ENCODE results near the gene MIDN.

MIDN gene

GRCh38 chr19:1262623-1263123, 14.3 kb downstream of the MIDN start:
- Histone ChIP-seq H3K4me3 (ENCODE audit: low read length, poor library complexity, severe bottlenecking) (no peak overlapping the region), H3K4me1 (ENCODE audit: insufficient read depth, low read length, poor library complexity, severe bottlenecking) (peaks cover 41% of the 10 kb centered on the region), H2AFZ (ENCODE audit: low read length) (no peak overlapping the region), H3K79me2 (ENCODE audit: insufficient read depth, low read length) (peaks cover 18% of the 10 kb centered on the region; the same call in 1 of the 2 replicates), H3K36me3 (ENCODE audit: insufficient read depth, low read length) (peaks cover 7% of the 10 kb centered on the region; the same call in 1 of the 2 replicates), H3K9ac (ENCODE audit: low read depth, low read length, poor library complexity, severe bottlenecking) (no peak overlapping the region), H3F3A (ENCODE audit: low read depth) (0 out of 2 replicates have a peak, but pooled peaks cover 8% of the 10 kb centered on the region), H4K20me1 (ENCODE audit: insufficient read depth, low read length, poor library complexity, severe bottlenecking) (peaks cover 27% of the 10 kb centered on the region), H3K27me3 (ENCODE audit: insufficient read depth, low read length, poor library complexity, severe bottlenecking) (no peaks in the 10 kb centered on the region), H3K9me2 (replicated peaks; ENCODE audit: low read depth, low read length) (no peaks in the 10 kb centered on the region), H3K4me2 (ENCODE audit: low read depth, low read length, poor library complexity, severe bottlenecking) (no peak overlapping the region), H3K9me3 (ENCODE audit: insufficient read depth, low read depth, low read length) (no peaks in the 10 kb centered on the region)
- TF ChIP-seq, protein P1, sequence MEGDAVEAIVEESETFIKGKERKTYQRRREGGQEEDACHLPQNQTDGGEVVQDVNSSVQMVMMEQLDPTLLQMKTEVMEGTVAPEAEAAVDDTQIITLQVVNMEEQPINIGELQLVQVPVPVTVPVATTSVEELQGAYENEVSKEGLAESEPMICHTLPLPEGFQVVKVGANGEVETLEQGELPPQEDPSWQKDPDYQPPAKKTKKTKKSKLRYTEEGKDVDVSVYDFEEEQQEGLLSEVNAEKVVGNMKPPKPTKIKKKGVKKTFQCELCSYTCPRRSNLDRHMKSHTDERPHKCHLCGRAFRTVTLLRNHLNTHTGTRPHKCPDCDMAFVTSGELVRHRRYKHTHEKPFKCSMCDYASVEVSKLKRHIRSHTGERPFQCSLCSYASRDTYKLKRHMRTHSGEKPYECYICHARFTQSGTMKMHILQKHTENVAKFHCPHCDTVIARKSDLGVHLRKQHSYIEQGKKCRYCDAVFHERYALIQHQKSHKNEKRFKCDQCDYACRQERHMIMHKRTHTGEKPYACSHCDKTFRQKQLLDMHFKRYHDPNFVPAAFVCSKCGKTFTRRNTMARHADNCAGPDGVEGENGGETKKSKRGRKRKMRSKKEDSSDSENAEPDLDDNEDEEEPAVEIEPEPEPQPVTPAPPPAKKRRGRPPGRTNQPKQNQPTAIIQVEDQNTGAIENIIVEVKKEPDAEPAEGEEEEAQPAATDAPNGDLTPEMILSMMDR (conservative IDR thresholded peaks at IDR 0.05; ENCODE audit: low read length): no peak
- no peak for TF ChIP-seq EZH2phosphoT487 (IDR thresholded peaks at IDR 0.05; ENCODE audit: borderline replicate concordance)

- peaks cover 41% of the 10 kb centered on the region for H3K4me1 ChIP-seq (ENCODE audit: insufficient read depth, low read length, poor library complexity, severe bottlenecking)
- peaks cover 13% of the 10 kb centered on the region; the same call in 1 of the 2 replicates for H3K79me2 ChIP-seq (ENCODE audit: insufficient read depth, low read length)
- no peaks in the 10 kb centered on the region for H3K9me2 ChIP-seq (replicated peaks; ENCODE audit: low read depth, low read length)
- no peak overlapping the region for H3K4me2 ChIP-seq (ENCODE audit: low read depth, low read length, poor library complexity, severe bottlenecking)
- H3K27me3 ChIP-seq (ENCODE audit: insufficient read depth, low read length, poor library complexity, severe bottlenecking): no peaks in the 10 kb centered on the region
- no peak for TF ChIP-seq EZH2phosphoT487 (IDR thresholded peaks at IDR 0.05; ENCODE audit: borderline replicate concordance)
- TF ChIP-seq, protein P1 (conservative IDR thresholded peaks at IDR 0.05; ENCODE audit: low read length): no peak
- no peak overlapping the region for H3K9ac ChIP-seq (ENCODE audit: low read depth, low read length, poor library complexity, severe bottlenecking)
- 0 out of 2 replicates have a peak, but pooled peaks cover 8% of the 10 kb centered on the region for H3F3A ChIP-seq (ENCODE audit: low read depth)
- no peak overlapping the region for H2AFZ ChIP-seq (ENCODE audit: low read length)
- H4K20me1 ChIP-seq (ENCODE audit: insufficient read depth, low read length, poor library complexity, severe bottlenecking): peaks cover 21% of the 10 kb centered on the region
- no peaks in the 10 kb centered on the region for H3K9me3 ChIP-seq (ENCODE audit: insufficient read depth, low read depth, low read length)
- H3K4me3 ChIP-seq (ENCODE audit: low read length, poor library complexity, severe bottlenecking): no peak overlapping the region
- peaks cover 2% of the 10 kb centered on the region; the same call in 1 of the 2 replicates for H3K36me3 ChIP-seq (ENCODE audit: insufficient read depth, low read length)
Measured at GRCh38 chr19:1263188-1263587, 14.8 kb downstream of the MIDN start.

DNA sequence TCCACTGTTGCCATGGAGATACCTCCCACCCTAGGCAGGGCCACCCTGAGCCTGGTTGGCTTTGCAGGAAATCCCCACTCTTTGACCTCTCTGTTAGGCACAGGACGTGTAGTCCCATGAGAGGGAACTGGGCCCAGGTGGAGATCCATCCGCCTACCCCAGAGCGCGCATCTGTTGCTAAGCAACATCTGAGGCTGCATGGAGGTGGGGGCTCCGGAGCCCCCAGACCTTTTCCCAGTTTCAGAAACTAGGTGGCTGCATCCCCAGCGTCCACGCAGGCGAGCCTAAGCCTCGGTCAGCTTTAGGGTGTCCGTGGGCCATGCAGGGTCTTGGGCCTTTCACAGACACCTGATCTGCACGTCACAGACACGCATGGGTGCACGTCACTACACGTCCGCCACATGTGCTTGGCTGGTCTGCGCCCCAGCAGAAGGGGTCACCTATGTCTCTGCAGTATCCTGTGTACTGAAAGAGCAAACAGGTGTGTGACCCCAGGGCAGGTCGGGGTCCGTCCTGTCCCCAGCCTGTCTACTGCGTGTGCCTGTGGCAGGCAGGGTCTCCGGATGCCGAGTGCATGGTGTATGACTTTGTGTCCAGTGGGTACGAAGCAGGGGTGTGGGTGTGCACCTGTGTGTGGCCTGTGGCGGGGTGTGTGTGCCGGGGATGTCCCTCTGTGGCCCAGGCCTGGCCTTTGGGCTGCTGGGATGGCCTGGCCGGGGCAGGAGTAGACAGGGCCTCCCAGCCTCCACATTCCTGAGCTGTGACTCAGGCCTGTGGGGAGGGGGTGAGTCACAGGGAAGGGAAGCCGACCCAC, 16.6 kb downstream of the MIDN start:
- peaks cover 11% of the 10 kb centered on the region for H3K79me2 ChIP-seq (ENCODE audit: insufficient read depth, low read length)
- no peak overlapping the region for H3K4me2 ChIP-seq (ENCODE audit: low read depth, low read length, poor library complexity, severe bottlenecking)
- no peak overlapping the region for H3K9ac ChIP-seq (ENCODE audit: low read depth, low read length, poor library complexity, severe bottlenecking)
- peaks cover 8% of the 10 kb centered on the region for H4K20me1 ChIP-seq (ENCODE audit: insufficient read depth, low read length, poor library complexity, severe bottlenecking)
- H2AFZ ChIP-seq (ENCODE audit: low read length): no peak overlapping the region
- H3K4me1 ChIP-seq (ENCODE audit: insufficient read depth, low read length, poor library complexity, severe bottlenecking): peaks cover 34% of the 10 kb centered on the region
- no peaks in the 10 kb centered on the region for H3K9me2 ChIP-seq (replicated peaks; ENCODE audit: low read depth, low read length)
- H3K4me3 ChIP-seq (ENCODE audit: low read length, poor library complexity, severe bottlenecking): no peak overlapping the region
- H3K27me3 ChIP-seq (ENCODE audit: insufficient read depth, low read length, poor library complexity, severe bottlenecking): peaks cover 3% of the 10 kb centered on the region
- TF ChIP-seq, protein P1 (conservative IDR thresholded peaks at IDR 0.05; ENCODE audit: low read length): no peak
- no peak for TF ChIP-seq EZH2phosphoT487 (IDR thresholded peaks at IDR 0.05; ENCODE audit: borderline replicate concordance)
- 0 out of 2 replicates have a peak, but pooled peaks cover under 1% of the 10 kb centered on the region for H3F3A ChIP-seq (ENCODE audit: low read depth)
- H3K9me3 ChIP-seq (ENCODE audit: insufficient read depth, low read depth, low read length): no peaks in the 10 kb centered on the region
- peaks cover 3% of the 10 kb centered on the region; the same call in 1 of the 2 replicates for H3K36me3 ChIP-seq (ENCODE audit: insufficient read depth, low read length)

Data from Loucy (cell line).